OCI-LY7 (cell line): Measurements from ENCODE around the gene C12orf42. TPM values are rescaled to one million over a fixed set of nuclear protein-coding genes. Genes with fewer than 3 reads are reported as not detected.

Source experiments
- BruUV-seq: library from RNA; stranded (reverse); fragments of 400-500 nt; replicated peaks from 2 replicates; lab custom pipeline; 2021; lab: Mats Ljungman, UMichigan
- CTCF ChIA-PET: fragments of 300-600 bp; sonication (Branson Sonifier 250); formaldehyde crosslinking; loops from one replicate; lab custom pipeline; 2022; ENCODE audit warnings: antibody characterized with exemption; ENCODE audit not compliant: unreplicated experiment; lab: Charles Lee
- POLR2A ChIA-PET: fragments of 300-600 bp; sonication (Branson Sonifier 250); formaldehyde crosslinking; loops from one replicate; lab custom pipeline; 2022; ENCODE audit warnings: antibody characterized with exemption; lab: Charles Lee
- DNase-seq: peaks from one replicate; pipeline ENCODE4 v3.0.0-alpha.2; 2015; ENCODE audit warnings: low spot score
- H2AFZ ChIP-seq: fragments of 200-600 bp; sonication (generic), shearing (Covaris generic); 2 replicates; pipeline ENCODE4 v1.6.1; 2014; ENCODE audit warnings: mild to moderate bottlenecking, antibody characterized with exemption, low read length, moderate library complexity
- H3K27ac ChIP-seq: fragments of 200-600 bp; sonication (generic); 2 replicates; pipeline ENCODE4 v1.5.1; 2014; ENCODE audit warnings: mixed run types, low read depth, mild to moderate bottlenecking, moderate library complexity, low read length, inconsistent platforms; ENCODE audit not compliant: poor library complexity, severe bottlenecking
- H3K36me3 ChIP-seq: fragments of 200-600 bp; sonication (generic); 2 replicates; pipeline ENCODE4 v1.6.1; 2014; ENCODE audit warnings: mild to moderate bottlenecking, antibody characterized with exemption, low read length, moderate library complexity, mixed read lengths; ENCODE audit not compliant: insufficient read depth
- H3K4me1 ChIP-seq: fragments of 200-600 bp; sonication (generic); 2 replicates; pipeline ENCODE4 v1.5.1; 2014; ENCODE audit warnings: mild to moderate bottlenecking, low read length; ENCODE audit not compliant: insufficient read depth, poor library complexity, severe bottlenecking
- H3K4me2 ChIP-seq: fragments of 200-600 bp; sonication (generic); 2 replicates; pipeline ENCODE4 v1.6.1; 2014; ENCODE audit warnings: mild to moderate bottlenecking, low read length
- H3K4me3 ChIP-seq: fragments of 200-600 bp; sonication (generic); 2 replicates; pipeline ENCODE4 v1.5.1; 2014; ENCODE audit warnings: mild to moderate bottlenecking, low read depth, low read length; ENCODE audit not compliant: poor library complexity, severe bottlenecking
- H3K79me2 ChIP-seq: fragments of 200-600 bp; sonication (generic); 2 replicates; pipeline ENCODE4 v1.6.1; 2016; ENCODE audit warnings: low read depth, mild to moderate bottlenecking, low read length, moderate library complexity, mixed read lengths; ENCODE audit not compliant: insufficient read depth
- H3K9me2 ChIP-seq: fragments of 200-600 bp; sonication (generic); 2 replicates; pipeline ENCODE4 v1.6.1; 2016; ENCODE audit warnings: mild to moderate bottlenecking, low read length, mixed read lengths; ENCODE audit not compliant: insufficient read depth
- H3K9me3 ChIP-seq: fragments of 200-600 bp; sonication (generic); 2 replicates; pipeline ENCODE4 v1.6.1; 2014; ENCODE audit warnings: mild to moderate bottlenecking, mixed run types, low read length, mixed read lengths
- H4K20me1 ChIP-seq: fragments of 200-600 bp; sonication (generic); 2 replicates; pipeline ENCODE4 v1.6.1; 2014; ENCODE audit warnings: mild to moderate bottlenecking, antibody characterized with exemption, low read length, moderate library complexity, mixed read lengths; ENCODE audit not compliant: insufficient read depth
- CTCF ChIP-seq: fragments of 200-600 bp; sonication (generic); conservative IDR thresholded peaks from 2 replicates; pipeline ENCODE4 v1.5.1; 2014; ENCODE audit warnings: mild to moderate bottlenecking, antibody characterized with exemption, low read length, moderate library complexity, mixed read lengths
- EZH2phosphoT487 ChIP-seq: fragments of 200-600 bp; sonication (generic); IDR thresholded peaks from 2 replicates; pipeline ENCODE4 v1.6.1; 2018; ENCODE audit warnings: low read depth, borderline replicate concordance, mild to moderate bottlenecking, mixed run types, antibody characterized with exemption, low read length, moderate library complexity, mixed read lengths
- intact Hi-C: fragments of 100-400 bp; cut with micrococcal nuclease; formaldehyde crosslinking; loops from one replicate; pipeline ENCODE4 v1.10.0; 2022; ENCODE audit not compliant: unreplicated experiment
- total RNA-seq, 2 experiments: library from RNA; depleted of rRNA in 1 of 2; stranded (reverse); fragments of >200 nt in 1 of 2; shearing (Covaris generic) in 1 of 2; gene quantifications; 2 replicates each; pipeline ENCODE4 v1.2.3, GENCODE V29; 2014 to 2022

Gene C12orf42
- total RNA-seq, 2 experiments from 2014 or later, result 1.2 TPM; not detected in 1

GRCh38 chr12:103278329-103278728 is 217.4 kb downstream of the C12orf42 start:
- Histone ChIP-seq H3K4me2 (no peak overlapping the region), H3K4me3 (no peak overlapping the region), H4K20me1 (no peaks in the 10 kb centered on the region), H3K4me1 (no peaks in the 10 kb centered on the region), H3K79me2 (no peaks in the 10 kb centered on the region), H2AFZ (no peak overlapping the region), H3K27ac (no peak overlapping the region), H3K36me3 (no peaks in the 10 kb centered on the region), H3K9me3 (no peaks in the 10 kb centered on the region), H3K9me2 (no peaks in the 10 kb centered on the region)
- TF ChIP-seq EZH2phosphoT487, result no peak
- TF ChIP-seq CTCF, result no peak
- no peak for DNase-seq
- POLR2A ChIA-PET, result interaction anchor here (0.6 kb wide), 1 partner anchor 23 kb away, joined by 3 read pairs; no protein-coding TSS in a partner anchor
- CTCF ChIA-PET, result no interaction called here
- intact Hi-C loops, result no loop called here
- BruUV-seq, result no TSS peak

- ChIA-PET CTCF (no interaction called here), POLR2A (no interaction called here)
- BruUV-seq, result no TSS peak
- no peak overlapping the region for H3K4me2 ChIP-seq
- H3K27ac ChIP-seq, result no peak overlapping the region
- H3K9me3 ChIP-seq, result no peaks in the 10 kb centered on the region
- H3K4me3 ChIP-seq, result no peak overlapping the region
- no peaks in the 10 kb centered on the region for H3K79me2 ChIP-seq
- intact Hi-C loops, result no loop called here
- TF ChIP-seq EZH2phosphoT487 (no peak), CTCF (no peak)
- H4K20me1 ChIP-seq, result no peaks in the 10 kb centered on the region
- H2AFZ ChIP-seq, result no peak overlapping the region
- no peaks in the 10 kb centered on the region for H3K4me1 ChIP-seq
- H3K36me3 ChIP-seq, result no peaks in the 10 kb centered on the region
- no peak for DNase-seq
- H3K9me2 ChIP-seq, result no peaks in the 10 kb centered on the region
Measured at GRCh38 chr12:103273645-103274044, 222.1 kb downstream of the C12orf42 start.

GRCh38 chr12:103272949-103273348 is 222.8 kb downstream of the C12orf42 start:
- BruUV-seq, result no TSS peak
- Histone ChIP-seq H3K9me2 (no peaks in the 10 kb centered on the region), H3K4me2 (no peak overlapping the region), H3K4me3 (no peak overlapping the region), H3K9me3 (no peaks in the 10 kb centered on the region), H3K4me1 (no peaks in the 10 kb centered on the region), H3K27ac (no peak overlapping the region), H2AFZ (no peak overlapping the region), H4K20me1 (no peaks in the 10 kb centered on the region), H3K36me3 (no peaks in the 10 kb centered on the region), H3K79me2 (no peaks in the 10 kb centered on the region)
- ChIA-PET CTCF (no interaction called here), POLR2A (no interaction called here)
- no peak for DNase-seq
- TF ChIP-seq CTCF (no peak), EZH2phosphoT487 (no peak)
- intact Hi-C loops, result no loop called here
